ENCODE data around the gene FBXO9.

The FBXO9 gene

GRCh38 chr6:53111865-53112264 lies 46.7 kb downstream of the FBXO9 start:
- in situ Hi-C loops (cut with HindIII; ENCODE audit: low sequenced_read_pairs) = no loop called here
- H3K4me3 ChIP-seq (ENCODE audit: low read depth, low read length) = no peak overlapping the region
- no peak for TF ChIP-seq CTCF (IDR thresholded peaks at IDR 0.05; ENCODE audit: low read depth, low read length, missing control alignments)
- DNase-seq (ENCODE audit: low read depth) = no peak

- no peak for TF ChIP-seq CTCF (IDR thresholded peaks at IDR 0.05; ENCODE audit: low read depth, low read length, missing control alignments)
- no peak overlapping the region for H3K4me3 ChIP-seq (ENCODE audit: low read depth, low read length)
- in situ Hi-C loops (cut with HindIII; ENCODE audit: low sequenced_read_pairs) = no loop called here
- DNase-seq (ENCODE audit: low read depth) = no peak
Measured at GRCh38 chr6:53112404-53112803, 47.2 kb downstream of the FBXO9 start.

- no peak for TF ChIP-seq CTCF (IDR thresholded peaks at IDR 0.05; ENCODE audit: low read depth, low read length, missing control alignments)
- H3K4me3 ChIP-seq (ENCODE audit: low read depth, low read length) = no peak overlapping the region
- DNase-seq (ENCODE audit: low read depth) = no peak
- in situ Hi-C loops (cut with HindIII; ENCODE audit: low sequenced_read_pairs) = no loop called here
Measured at GRCh38 chr6:53112871-53113270, 47.7 kb downstream of the FBXO9 start.

GRCh38 chr6:53113742-53114141 lies 48.5 kb downstream of the FBXO9 start:
- TF ChIP-seq CTCF (IDR thresholded peaks at IDR 0.05; ENCODE audit: low read depth, low read length, missing control alignments) = no peak
- DNase-seq (ENCODE audit: low read depth) = no peak
- no peak overlapping the region for H3K4me3 ChIP-seq (ENCODE audit: low read depth, low read length)
- in situ Hi-C loops (cut with HindIII; ENCODE audit: low sequenced_read_pairs) = no loop called here

GRCh38 chr6:53115113-53115512 lies 49.9 kb downstream of the FBXO9 start:
- TF ChIP-seq CTCF (IDR thresholded peaks at IDR 0.05; ENCODE audit: low read depth, low read length, missing control alignments) = no peak
- no peak overlapping the region for H3K4me3 ChIP-seq (ENCODE audit: low read depth, low read length)
- in situ Hi-C loops (cut with HindIII; ENCODE audit: low sequenced_read_pairs) = no loop called here
- no peak for DNase-seq (ENCODE audit: low read depth)

GRCh38 chr6:53115741-53116140 lies 50.5 kb downstream of the FBXO9 start:
- in situ Hi-C loops (cut with HindIII; ENCODE audit: low sequenced_read_pairs) = no loop called here
- no peak for TF ChIP-seq CTCF (IDR thresholded peaks at IDR 0.05; ENCODE audit: low read depth, low read length, missing control alignments)
- H3K4me3 ChIP-seq (ENCODE audit: low read depth, low read length) = no peak overlapping the region
- DNase-seq (ENCODE audit: low read depth) = no peak

- in situ Hi-C loops (cut with HindIII; ENCODE audit: low sequenced_read_pairs) = no loop called here
- no peak overlapping the region for H3K4me3 ChIP-seq (ENCODE audit: low read depth, low read length)
- no peak for TF ChIP-seq CTCF (IDR thresholded peaks at IDR 0.05; ENCODE audit: low read depth, low read length, missing control alignments)
- no peak for DNase-seq (ENCODE audit: low read depth)
Measured at GRCh38 chr6:53119349-53119748, 54.1 kb downstream of the FBXO9 start.
